HAP-1 (cell line): ENCODE measurements around the gene NUDT14.

ENCODE experiments used
- DNase-seq, 2 experiments: peaks; one replicate each; pipeline ENCODE4 v3.0.0-alpha.2; 2016 to 2020; ENCODE audit warnings: low spot score in 2 of 2
- H3K27me3 ChIP-seq: fragments of 250-450 bp; sonication (Bioruptor Pico); 2 replicates; pipeline ENCODE4 v1.5.1; 2020; ENCODE audit warnings: low read depth, mild to moderate bottlenecking, moderate library complexity
- H3K36me3 ChIP-seq: fragments of 250-450 bp; sonication (Bioruptor Pico); replicated peaks from 2 replicates; pipeline ENCODE4 v1.5.1; 2020; ENCODE audit warnings: mild to moderate bottlenecking
- H3K4me1 ChIP-seq: fragments of 250-450 bp; sonication (Bioruptor Pico); 2 replicates; pipeline ENCODE4 v1.5.1; 2020; ENCODE audit warnings: mild to moderate bottlenecking
- H3K4me3 ChIP-seq: fragments of 250-450 bp; sonication (Bioruptor Pico); 2 replicates; pipeline ENCODE4 v1.5.1; 2020; ENCODE audit warnings: mild to moderate bottlenecking, moderate library complexity
- H3K9me3 ChIP-seq: fragments of 250-450 bp; sonication (Bioruptor Pico); 2 replicates; pipeline ENCODE4 v1.5.1; 2020; ENCODE audit warnings: mild to moderate bottlenecking, moderate library complexity
- in situ Hi-C: fragments of 300-500 bp; cut with MboI; formaldehyde crosslinking; loops from 3 replicates; pipeline ENCODE4 v1.14.3; 2020; ENCODE audit warnings: low sequenced_read_pairs, inconsistent platforms, mixed read lengths

NUDT14 gene

DNA sequence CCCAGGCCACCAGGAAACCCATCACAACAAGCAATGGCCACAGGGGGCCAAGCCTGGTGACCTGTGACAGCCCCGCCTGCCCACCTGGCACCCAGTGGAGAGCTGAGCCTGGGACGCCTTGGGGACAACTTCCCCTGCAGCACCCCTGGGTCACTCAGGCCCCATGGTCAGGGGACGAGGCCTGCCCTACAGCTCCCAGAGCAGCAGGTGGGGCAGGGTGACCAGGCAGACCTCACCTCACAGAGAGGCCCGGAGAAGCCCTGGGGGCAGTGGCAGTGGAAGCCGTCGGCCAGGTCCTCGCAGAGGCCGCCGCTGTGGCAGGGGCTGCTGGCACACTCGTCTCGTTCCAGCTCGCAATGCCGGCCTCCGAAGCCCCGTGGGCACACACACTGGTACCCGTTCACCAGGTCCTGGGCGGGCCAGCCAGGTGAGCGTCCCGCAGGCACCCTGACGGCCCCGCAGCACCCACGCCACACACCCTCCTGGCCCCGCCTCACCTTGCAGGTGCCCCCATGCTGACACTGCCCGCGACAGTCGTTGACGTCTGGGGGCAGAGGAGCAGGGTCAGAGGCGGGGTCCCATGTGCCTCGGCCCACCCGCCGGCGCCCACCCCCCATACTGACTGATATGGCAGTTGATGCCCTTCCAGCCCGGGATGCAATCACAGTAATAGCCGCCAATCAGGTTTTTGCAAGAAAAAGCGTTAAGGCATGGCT, 30.6 kb downstream of the NUDT14 start:
- Histone ChIP-seq H3K4me1 (no peaks in the 10 kb centered on the region), H3K27me3 (no peaks in the 10 kb centered on the region), H3K4me3 (no peak overlapping the region), H3K9me3 (no peaks in the 10 kb centered on the region), H3K36me3 (peaks cover 50% of the 10 kb centered on the region)
- in situ Hi-C loops: no loop called here
- DNase-seq: no peak

DNA sequence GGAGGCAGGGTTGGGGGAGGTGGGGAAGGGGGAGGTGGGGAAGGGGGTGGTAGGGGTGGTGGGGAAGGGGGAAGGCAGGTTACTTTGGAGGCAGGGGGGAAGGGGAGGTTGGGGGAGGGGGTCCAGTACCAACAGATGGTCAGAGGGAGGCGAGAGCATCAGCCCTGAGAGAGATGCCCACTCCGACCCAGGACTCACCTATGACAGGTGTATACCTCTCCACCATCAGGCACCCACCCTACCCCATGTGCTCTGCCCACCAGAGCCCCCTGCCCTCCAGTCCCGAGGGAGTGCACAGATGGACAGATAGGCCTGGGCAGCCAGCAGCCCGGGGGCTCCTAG, 31.1 kb downstream of the NUDT14 start:
- in situ Hi-C loops: no loop called here
- no peaks in the 10 kb centered on the region for H3K27me3 ChIP-seq
- H3K9me3 ChIP-seq: no peaks in the 10 kb centered on the region
- H3K4me1 ChIP-seq: no peaks in the 10 kb centered on the region
- DNase-seq: no peak
- no peak overlapping the region for H3K4me3 ChIP-seq
- peaks cover 47% of the 10 kb centered on the region for H3K36me3 ChIP-seq

GRCh38 chr14:105149146-105149781, 31.8 kb downstream of the NUDT14 start:
- no peak overlapping the region for H3K4me3 ChIP-seq
- H3K4me1 ChIP-seq: no peaks in the 10 kb centered on the region
- in situ Hi-C loops: no loop called here
- H3K9me3 ChIP-seq: no peaks in the 10 kb centered on the region
- DNase-seq: no peak
- H3K27me3 ChIP-seq: no peaks in the 10 kb centered on the region
- peaks cover 51% of the 10 kb centered on the region for H3K36me3 ChIP-seq

DNA sequence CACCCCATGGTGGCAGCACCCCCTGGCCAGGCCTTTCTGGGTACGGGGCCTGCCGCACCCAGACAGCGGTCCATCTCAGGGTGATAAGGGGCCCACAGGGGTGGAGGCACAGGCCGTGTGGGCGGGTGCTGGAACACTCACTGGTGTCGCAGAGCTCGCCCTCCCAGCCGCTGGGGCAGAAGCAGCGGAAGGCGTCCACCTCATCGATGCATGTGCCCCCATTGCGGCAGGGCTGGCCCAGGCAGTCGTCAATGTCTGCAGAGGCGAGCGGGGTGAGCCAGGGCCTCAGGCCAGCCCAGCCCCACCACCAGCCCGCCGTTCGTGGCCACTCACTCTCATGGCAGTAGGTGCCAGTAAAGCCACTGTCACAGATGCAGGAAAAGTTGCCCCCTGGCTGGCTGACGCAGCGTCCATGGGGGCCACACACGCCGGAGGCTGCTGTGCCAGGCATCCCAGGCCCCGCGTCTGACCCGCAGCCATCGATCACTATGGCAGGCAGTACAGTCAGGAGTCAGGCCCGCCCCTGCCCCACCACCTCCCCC, 32.4 kb downstream of the NUDT14 start:
- no peak overlapping the region for H3K4me3 ChIP-seq
- DNase-seq: no peak
- H3K4me1 ChIP-seq: no peaks in the 10 kb centered on the region
- no peaks in the 10 kb centered on the region for H3K9me3 ChIP-seq
- in situ Hi-C loops: no loop called here
- H3K36me3 ChIP-seq: peaks cover 52% of the 10 kb centered on the region
- H3K27me3 ChIP-seq: no peaks in the 10 kb centered on the region

DNA sequence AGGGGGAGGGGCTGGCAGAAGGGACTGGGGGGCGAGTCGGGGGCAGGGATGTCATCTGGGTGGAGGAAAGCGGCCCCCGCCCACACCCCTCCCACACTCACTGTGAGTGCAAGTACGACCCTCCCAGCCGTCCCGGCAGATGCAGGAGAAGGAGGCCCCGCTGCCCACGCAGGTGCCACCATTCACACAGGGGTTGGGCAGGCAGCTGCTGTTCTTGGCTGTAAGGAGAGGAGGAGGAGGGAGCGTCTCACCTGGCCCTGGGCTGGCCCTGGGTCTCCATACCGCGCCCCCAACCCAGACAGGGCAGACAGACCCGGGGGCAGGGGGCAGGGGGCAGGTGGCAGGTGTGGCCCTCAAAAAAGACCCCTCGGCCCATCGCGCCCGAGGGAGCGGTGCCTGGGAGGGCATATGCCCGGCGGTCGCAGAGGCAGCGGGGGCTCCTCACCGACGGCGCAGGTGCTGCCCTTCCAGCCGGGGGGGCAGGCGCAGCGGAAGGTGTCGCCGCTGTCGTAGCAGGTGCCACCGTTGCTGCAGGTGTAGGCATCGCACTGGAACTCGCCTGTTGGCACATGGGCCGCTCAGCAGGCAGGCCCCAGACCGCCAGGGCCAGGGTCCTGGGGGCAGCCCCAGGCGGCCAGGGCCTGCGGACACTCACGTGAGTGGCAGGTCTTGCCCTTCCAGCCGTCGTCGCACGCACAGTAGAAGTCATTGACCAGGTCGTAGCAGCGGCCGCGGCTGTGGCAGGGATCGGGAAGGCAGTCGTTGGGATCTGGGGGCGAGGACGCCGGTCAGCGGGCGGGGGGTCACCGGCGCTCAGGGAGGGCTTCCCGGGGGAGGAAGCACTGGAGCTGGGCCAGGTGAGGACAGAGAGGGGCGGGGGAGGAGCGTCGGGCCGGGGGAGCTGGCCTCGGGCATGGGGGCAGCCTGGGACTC, 33.2 kb downstream of the NUDT14 start:
- no peak overlapping the region for H3K4me3 ChIP-seq
- H3K9me3 ChIP-seq: no peaks in the 10 kb centered on the region
- DNase-seq: no peak
- peaks cover 57% of the 10 kb centered on the region for H3K36me3 ChIP-seq
- no peaks in the 10 kb centered on the region for H3K4me1 ChIP-seq
- H3K27me3 ChIP-seq: no peaks in the 10 kb centered on the region
- in situ Hi-C loops: no loop called here

GRCh38 chr14:105146976-105147635, 34.0 kb downstream of the NUDT14 start:
- peaks cover 61% of the 10 kb centered on the region for H3K36me3 ChIP-seq
- no peak for DNase-seq
- in situ Hi-C loops: no loop called here
- no peaks in the 10 kb centered on the region for H3K9me3 ChIP-seq
- no peak overlapping the region for H3K4me3 ChIP-seq
- no peaks in the 10 kb centered on the region for H3K4me1 ChIP-seq
- H3K27me3 ChIP-seq: no peaks in the 10 kb centered on the region

GRCh38 chr14:105146181-105146975, 34.7 kb downstream of the NUDT14 start:
- DNase-seq: no peak
- H3K9me3 ChIP-seq: no peaks in the 10 kb centered on the region
- H3K4me1 ChIP-seq: no peaks in the 10 kb centered on the region
- H3K4me3 ChIP-seq: no peak overlapping the region
- in situ Hi-C loops: no loop called here
- peaks cover 61% of the 10 kb centered on the region for H3K36me3 ChIP-seq
- no peaks in the 10 kb centered on the region for H3K27me3 ChIP-seq

- DNase-seq: no peak
- H3K36me3 ChIP-seq: peaks cover 63% of the 10 kb centered on the region
- no peaks in the 10 kb centered on the region for H3K4me1 ChIP-seq
- no peak overlapping the region for H3K4me3 ChIP-seq
- in situ Hi-C loops: no loop called here
- H3K9me3 ChIP-seq: no peaks in the 10 kb centered on the region
- no peaks in the 10 kb centered on the region for H3K27me3 ChIP-seq
Measured at GRCh38 chr14:105145381-105146180, 35.5 kb downstream of the NUDT14 start.

DNA sequence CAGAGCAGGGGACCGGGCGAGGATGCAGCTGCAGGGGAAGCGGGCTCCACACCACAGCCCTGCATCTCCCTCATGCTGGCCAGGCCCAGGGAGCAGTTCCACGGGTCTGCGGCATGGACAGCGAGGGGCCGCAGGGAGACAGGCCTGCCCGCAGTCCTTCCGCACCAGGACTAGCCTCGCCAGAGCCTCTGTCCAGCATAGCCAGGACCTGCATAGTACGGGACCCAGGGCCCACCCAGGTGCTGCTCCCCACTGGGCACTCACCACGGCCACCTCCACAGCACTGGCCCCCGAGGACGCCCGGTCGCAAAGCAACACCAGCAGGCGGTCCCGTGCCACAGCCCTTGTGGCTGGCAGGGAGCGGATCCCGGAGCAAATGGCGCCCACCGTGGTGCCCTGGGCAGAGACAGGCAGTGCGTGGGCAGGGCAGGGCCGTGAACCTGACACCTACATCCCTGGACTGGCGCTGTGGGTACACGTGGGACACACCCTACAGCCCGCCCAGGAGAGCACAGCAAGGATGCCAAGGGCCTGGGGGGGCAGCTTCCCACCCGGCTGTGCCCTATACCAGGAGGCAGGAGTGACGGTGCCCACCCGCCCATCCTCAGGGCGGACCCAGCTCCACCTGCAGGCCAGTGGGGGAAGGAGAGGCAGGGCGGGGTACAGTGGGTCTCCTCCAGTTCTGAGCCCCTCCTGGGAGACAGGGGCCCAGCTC, 36.3 kb downstream of the NUDT14 start:
- no peak for DNase-seq
- no peaks in the 10 kb centered on the region for H3K4me1 ChIP-seq
- in situ Hi-C loops: no loop called here
- no peak overlapping the region for H3K4me3 ChIP-seq
- peaks cover 4% of the 10 kb centered on the region; the same call in 1 of the 2 replicates for H3K9me3 ChIP-seq
- no peaks in the 10 kb centered on the region for H3K27me3 ChIP-seq
- peaks cover 60% of the 10 kb centered on the region for H3K36me3 ChIP-seq

DNA sequence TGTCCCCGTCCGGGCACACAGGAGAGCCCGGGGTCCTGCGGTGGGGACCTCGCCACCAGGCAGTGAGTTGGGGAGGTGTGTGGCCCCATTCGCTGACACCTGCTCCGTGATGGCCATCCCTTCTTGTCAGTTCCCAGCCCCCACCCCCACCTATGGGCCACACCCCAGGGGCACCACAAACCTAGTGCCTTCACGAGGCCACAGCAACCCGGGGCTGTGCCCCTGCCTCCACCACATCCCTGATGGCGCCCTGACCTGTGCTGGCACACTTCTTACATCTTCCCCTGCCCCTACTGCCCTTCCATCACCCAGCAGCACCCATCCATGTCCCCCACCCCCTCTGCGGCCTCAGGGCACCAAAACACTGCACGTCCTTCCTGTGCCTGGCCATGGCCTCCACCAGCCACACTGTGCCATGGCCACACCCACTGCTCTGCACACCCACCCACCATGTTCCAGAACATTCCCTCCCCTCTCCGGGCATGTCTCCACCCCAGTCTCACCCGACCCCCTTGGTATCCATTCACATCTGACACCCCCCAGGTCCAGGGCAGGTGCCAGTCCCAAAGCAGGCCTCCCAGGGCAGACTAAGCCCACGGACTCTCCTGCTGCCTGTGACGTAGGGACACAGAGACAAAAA, 37.0 kb downstream of the NUDT14 start:
- in situ Hi-C loops: no loop called here
- DNase-seq: no peak
- Histone ChIP-seq H3K27me3 (no peaks in the 10 kb centered on the region), H3K9me3 (peaks cover 6% of the 10 kb centered on the region; the same call in 1 of the 2 replicates), H3K36me3 (peaks cover 57% of the 10 kb centered on the region), H3K4me1 (no peaks in the 10 kb centered on the region), H3K4me3 (no peak overlapping the region)

DNA sequence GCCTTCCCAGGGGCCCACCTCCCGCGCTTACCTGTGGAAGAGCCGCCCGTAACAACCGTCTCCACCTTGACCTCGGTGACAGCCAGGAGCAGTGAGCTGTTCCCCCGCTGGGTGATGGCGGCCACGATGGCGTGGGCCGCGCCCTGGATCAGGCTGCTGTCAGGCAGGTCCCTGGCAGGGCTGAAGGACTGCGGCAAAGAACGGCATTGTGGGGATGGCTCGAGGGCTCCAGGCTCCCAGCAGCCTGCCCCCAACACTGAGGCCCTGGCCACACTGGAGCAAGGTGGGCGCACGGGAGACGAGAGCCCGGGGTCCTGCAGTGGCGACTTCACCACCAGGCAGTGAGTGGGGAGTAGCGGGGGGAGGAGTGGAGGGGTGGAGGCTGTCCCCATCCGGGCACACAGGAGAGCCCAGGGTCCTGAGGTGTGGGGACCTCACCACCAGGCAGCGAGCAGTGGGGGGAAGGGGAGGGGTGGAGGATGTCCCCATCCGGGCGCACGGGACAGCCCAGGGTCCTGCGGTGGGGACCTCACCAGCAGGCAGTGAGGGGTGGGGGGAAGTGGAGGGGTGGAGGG, 37.6 kb downstream of the NUDT14 start:
- Histone ChIP-seq H3K9me3 (peaks cover 6% of the 10 kb centered on the region; the same call in 1 of the 2 replicates), H3K36me3 (peaks cover 57% of the 10 kb centered on the region), H3K4me1 (no peaks in the 10 kb centered on the region), H3K4me3 (no peak overlapping the region), H3K27me3 (no peaks in the 10 kb centered on the region)
- in situ Hi-C loops: no loop called here
- no peak for DNase-seq
